ENCODE measurements around the gene ZNF217. TPM values are rescaled to one million over a fixed set of nuclear protein-coding genes. Genes with fewer than 3 reads are reported as not detected.
"Not testable (repeated sequence)": the region's sequence is repeated elsewhere in the genome, so short reads cannot be mapped to it uniquely, and the experiment has no call there.

Gene ZNF217
- total RNA-seq, 1 donor from 2014 or later, result 40.8 TPM

- DNase-seq (ENCODE audit: low read depth), result no peak
- no peaks in the 10 kb centered on the region for H3K27me3 ChIP-seq (ENCODE audit: control insufficient read depth, insufficient read depth, low read length)
- H3K4me3 ChIP-seq (ENCODE audit: low read depth, low read length), result no peak overlapping the region
- no peak for TF ChIP-seq CTCF (IDR thresholded peaks at IDR 0.05; ENCODE audit: insufficient read depth, low read length, poor library complexity, severe bottlenecking)
- H3K36me3 ChIP-seq (ENCODE audit: control insufficient read depth, insufficient read depth, low read length), result no peaks in the 10 kb centered on the region
Observed at GRCh38 chr20:53522696-53523095, 70.9 kb downstream of the ZNF217 start.

GRCh38 chr20:53522026-53522425, 71.6 kb downstream of the ZNF217 start:
- TF ChIP-seq CTCF (IDR thresholded peaks at IDR 0.05; ENCODE audit: insufficient read depth, low read length, poor library complexity, severe bottlenecking), result no peak
- Histone ChIP-seq H3K27me3 (ENCODE audit: control insufficient read depth, insufficient read depth, low read length) (no peaks in the 10 kb centered on the region), H3K4me3 (ENCODE audit: low read depth, low read length) (no peak overlapping the region), H3K36me3 (ENCODE audit: control insufficient read depth, insufficient read depth, low read length) (no peaks in the 10 kb centered on the region)
- DNase-seq (ENCODE audit: low read depth), result no peak

GRCh38 chr20:53521421-53521820, 72.2 kb downstream of the ZNF217 start:
- H3K36me3 ChIP-seq (ENCODE audit: control insufficient read depth, insufficient read depth, low read length); H3K27me3 ChIP-seq (ENCODE audit: control insufficient read depth, insufficient read depth, low read length); H3K4me3 ChIP-seq (ENCODE audit: low read depth, low read length); DNase-seq (ENCODE audit: low read depth): not testable (repeated sequence)

- Histone ChIP-seq H3K4me3 (ENCODE audit: low read depth, low read length) (no peak overlapping the region), H3K36me3 (ENCODE audit: control insufficient read depth, insufficient read depth, low read length) (no peaks in the 10 kb centered on the region), H3K27me3 (ENCODE audit: control insufficient read depth, insufficient read depth, low read length) (no peaks in the 10 kb centered on the region)
- TF ChIP-seq CTCF (IDR thresholded peaks at IDR 0.05; ENCODE audit: insufficient read depth, low read length, poor library complexity, severe bottlenecking), result no peak
- no peak for DNase-seq (ENCODE audit: low read depth)
Observed at GRCh38 chr20:53517146-53517545, 76.5 kb downstream of the ZNF217 start.

All from kidney epithelial cell (primary cell).